Thymus (tissue), 11 donors: Measurements from ENCODE around the gene SYN1. TPM values are rescaled to one million over a fixed set of nuclear protein-coding genes. Genes with fewer than 3 reads are reported as not detected.

Source experiments
- DNase-seq, 9 donors: peaks; one replicate each; pipeline ENCODE4 v3.0.0-alpha.2; 2013; ENCODE audit warnings: low spot score in 9 of 9, low read depth in 6 of 9, missing footprints in 1 of 9
- H3K27ac ChIP-seq, 2 donors: one replicate each; pipeline ENCODE4 v1.5.1; 2013; ENCODE audit warnings: control low read depth in 1 of 2, low read depth in 1 of 2, low read length in 1 of 2, mild to moderate bottlenecking in 1 of 2, moderate library complexity in 1 of 2
- H3K27me3 ChIP-seq, 2 donors: one replicate each; pipeline ENCODE4 v1.5.1; 2013; ENCODE audit warnings: low read length in 1 of 2; ENCODE audit not compliant: control insufficient read depth in 2 of 2, insufficient read depth in 1 of 2
- H3K36me3 ChIP-seq, 2 donors: one replicate each; pipeline ENCODE4 v1.5.1; 2013; ENCODE audit warnings: low read length in 1 of 2, mild to moderate bottlenecking in 1 of 2, moderate library complexity in 1 of 2; ENCODE audit not compliant: control insufficient read depth in 2 of 2, insufficient read depth in 2 of 2
- H3K4me1 ChIP-seq, 2 donors: one replicate each; pipeline ENCODE4 v1.5.1; 2013; ENCODE audit warnings: low read length in 2 of 2; ENCODE audit not compliant: control insufficient read depth in 2 of 2, insufficient read depth in 2 of 2
- H3K4me3 ChIP-seq, 2 donors: one replicate each; pipeline ENCODE4 v1.5.1; 2013; ENCODE audit warnings: low read length in 2 of 2, control low read depth in 1 of 2, mild to moderate bottlenecking in 1 of 2
- H3K9me3 ChIP-seq, 2 donors: one replicate each; pipeline ENCODE4 v1.5.1; 2013; ENCODE audit warnings: low read length in 1 of 2, mild to moderate bottlenecking in 1 of 2; ENCODE audit not compliant: control insufficient read depth in 2 of 2, insufficient read depth in 1 of 2
- WGBS: extraction: QIAGEN DNeasy Blood & Tissue Kit; methylation state at CpG from one replicate; pipeline ENCODE4 v1.1.7; 2013; 5-methylcytosine and 5-hydroxymethylcytosine counted together
- polyA plus RNA-seq: library from polyadenylated mRNA; stranded (reverse); fragments of 200-250 nt; gene quantifications from one replicate; pipeline ENCODE4 v1.2.3, GENCODE V29; 2013
- total RNA-seq: library from RNA; stranded (reverse); fragments of 120-200 nt; gene quantifications from one replicate; pipeline ENCODE4 v1.2.4, GENCODE V29; 2013
- donor health status: healthy.

Gene SYN1
- total and polyA plus RNA-seq, 2 donors: 0.52 to 4.0 TPM

- DNase-seq: no peak
- no peaks in the 10 kb centered on the region for H3K36me3 ChIP-seq
- H3K27ac ChIP-seq: peak overlapping the region in 1 of 2 donors; percentile 60
- no peaks in the 10 kb centered on the region for H3K27me3 ChIP-seq
- no peaks in the 10 kb centered on the region for H3K4me1 ChIP-seq
- no peak overlapping the region for H3K4me3 ChIP-seq
- 85% methylated on average over 1 of the region's 1 CpG for WGBS
- H3K9me3 ChIP-seq: no peaks in the 10 kb centered on the region
Observed at GRCh38 chrX:47595716-47596251, 23.9 kb downstream of the SYN1 start.

DNA sequence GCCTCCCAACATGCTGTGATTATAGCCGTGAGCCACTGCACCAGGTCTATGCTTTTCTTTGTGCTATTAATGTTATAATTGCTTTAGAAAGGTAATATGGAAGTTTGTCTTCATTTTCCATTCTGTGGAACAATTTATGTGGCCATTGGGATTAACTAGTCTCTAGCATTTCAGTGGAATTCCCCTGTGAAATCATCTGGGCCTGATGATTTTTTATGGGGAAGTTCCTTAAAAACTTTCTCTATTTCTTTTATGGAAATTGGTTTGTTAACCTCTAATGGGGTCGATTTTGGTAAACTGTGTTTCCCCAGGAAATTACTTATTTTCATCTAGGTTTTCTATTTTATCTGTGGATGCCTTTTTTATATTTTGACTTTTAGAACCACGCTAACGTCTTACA is 26.1 kb downstream of the SYN1 start:
- Histone ChIP-seq H3K4me3 (no peak overlapping the region), H3K27ac (no peak overlapping the region), H3K4me1 (no peaks in the 10 kb centered on the region), H3K27me3 (no peaks in the 10 kb centered on the region), H3K9me3 (no peaks in the 10 kb centered on the region), H3K36me3 (no peaks in the 10 kb centered on the region)
- no peak for DNase-seq
- WGBS: 95% methylated on average over 4 of the region's 4 CpGs

DNA sequence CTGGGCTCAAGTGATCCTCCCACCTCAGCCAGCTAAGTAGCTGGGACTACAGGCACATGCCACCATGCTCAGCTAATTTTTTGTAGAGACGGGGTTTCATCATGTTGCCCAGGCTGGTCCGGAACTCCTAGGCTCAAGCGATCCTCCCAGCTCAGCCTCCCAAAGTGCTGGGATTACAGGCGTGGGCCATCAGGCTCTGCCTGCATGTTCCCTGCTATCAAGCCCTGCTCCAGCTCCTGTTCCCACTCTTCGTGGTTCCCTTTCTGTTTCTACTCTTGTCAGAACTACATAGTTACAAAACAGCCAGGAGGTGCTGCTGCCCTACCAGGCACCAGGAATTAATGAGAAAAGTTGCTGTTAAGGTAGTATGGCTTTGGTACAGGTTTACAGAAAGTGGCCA is 28.7 kb downstream of the SYN1 start:
- DNase-seq: no peak
- WGBS: 94% methylated on average over 5 of the region's 5 CpGs
- Histone ChIP-seq H3K27me3 (no peaks in the 10 kb centered on the region), H3K4me1 (no peaks in the 10 kb centered on the region), H3K9me3 (no peaks in the 10 kb centered on the region), H3K36me3 (no peaks in the 10 kb centered on the region), H3K4me3 (no peak overlapping the region), H3K27ac (no peak overlapping the region)

DNA sequence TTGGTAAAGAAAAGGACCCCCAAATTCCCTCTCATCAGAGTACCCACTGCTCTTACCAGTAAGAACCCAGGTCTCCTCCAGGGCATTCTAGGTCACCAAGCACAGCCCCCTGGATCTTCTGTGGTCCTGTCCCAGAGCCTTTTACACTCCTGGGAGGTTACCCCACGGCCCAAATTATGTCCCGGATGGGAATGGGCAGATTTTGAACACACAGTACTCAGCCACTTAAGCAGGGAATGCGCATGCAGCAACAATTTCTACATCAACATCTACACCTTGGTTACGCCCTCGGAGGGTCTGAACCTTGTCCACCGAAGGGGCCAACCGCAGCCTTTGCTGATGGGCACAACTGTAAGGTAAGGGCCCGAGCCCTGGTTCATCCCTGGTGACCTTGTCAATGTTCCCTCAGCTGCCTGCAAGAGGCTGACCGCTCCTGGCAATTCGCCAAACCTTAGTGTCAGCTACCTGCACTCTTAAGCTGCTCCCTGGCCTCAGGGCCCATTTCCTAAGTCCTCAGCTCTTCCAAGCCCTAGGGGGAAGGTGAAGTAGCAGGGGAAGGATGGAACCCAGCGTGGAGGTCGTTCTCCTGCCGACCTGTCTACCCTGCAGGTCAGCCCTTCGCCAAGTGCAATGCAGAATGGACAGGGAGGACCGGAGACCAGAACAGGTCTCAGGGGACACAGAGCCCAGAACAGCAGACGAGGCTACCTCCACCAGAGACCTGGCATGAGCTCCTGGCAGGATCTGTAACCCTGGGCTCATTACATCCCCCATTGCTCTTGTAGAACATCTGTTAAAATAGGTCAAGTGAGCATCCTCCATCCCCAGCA is 31.5 kb downstream of the SYN1 start:
- Histone ChIP-seq H3K36me3 (no peaks in the 10 kb centered on the region), H3K4me1 (no peaks in the 10 kb centered on the region), H3K27ac (no peak overlapping the region), H3K9me3 (no peaks in the 10 kb centered on the region), H3K4me3 (no peak overlapping the region), H3K27me3 (no peaks in the 10 kb centered on the region)
- no peak for DNase-seq
- 90% methylated on average over 16 of the region's 16 CpGs for WGBS

- 60% methylated on average over 4 of the region's 4 CpGs for WGBS
- no peaks in the 10 kb centered on the region for H3K9me3 ChIP-seq
- H3K36me3 ChIP-seq: no peaks in the 10 kb centered on the region
- no peak overlapping the region for H3K27ac ChIP-seq
- no peaks in the 10 kb centered on the region for H3K27me3 ChIP-seq
- no peak overlapping the region for H3K4me3 ChIP-seq
- peaks cover 0 to 1% of the 10 kb centered on the region in 2 donors for H3K4me1 ChIP-seq
- DNase-seq: no peak
Observed at GRCh38 chrX:47587091-47587891, 32.4 kb downstream of the SYN1 start.

- DNase-seq: no peak
- no peaks in the 10 kb centered on the region for H3K27me3 ChIP-seq
- H3K9me3 ChIP-seq: no peaks in the 10 kb centered on the region
- H3K36me3 ChIP-seq: no peaks in the 10 kb centered on the region
- no peak overlapping the region for H3K27ac ChIP-seq
- H3K4me3 ChIP-seq: no peak overlapping the region
- 94% methylated on average over 11 of the region's 11 CpGs for WGBS
- H3K4me1 ChIP-seq: peaks cover 3 to 11% of the 10 kb centered on the region in 2 donors
Observed at GRCh38 chrX:47586043-47586787, 33.4 kb downstream of the SYN1 start.

DNA sequence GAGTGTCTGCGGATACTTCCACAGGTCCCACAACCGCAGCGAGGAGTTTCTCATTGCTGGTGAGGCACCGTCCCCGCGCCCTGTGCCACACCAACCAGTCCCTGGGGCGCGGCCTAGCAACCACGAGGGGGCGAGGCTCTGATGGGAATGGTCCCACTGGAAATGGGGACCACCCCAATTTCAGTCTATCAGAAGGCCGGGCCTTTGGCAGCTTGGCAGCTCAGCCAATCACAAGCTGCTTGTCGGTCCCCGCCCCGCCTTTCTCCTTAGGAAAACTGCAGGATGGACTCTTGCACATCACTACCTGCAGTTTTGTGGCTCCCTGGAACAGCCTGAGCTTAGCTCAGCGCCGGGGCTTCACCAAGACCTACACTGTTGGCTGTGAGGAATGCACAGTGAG is 34.4 kb downstream of the SYN1 start:
- Histone ChIP-seq H3K36me3 (no peaks in the 10 kb centered on the region), H3K9me3 (no peaks in the 10 kb centered on the region), H3K4me1 (peaks cover 3 to 11% of the 10 kb centered on the region in 2 donors), H3K4me3 (no peak overlapping the region), H3K27ac (no peak overlapping the region), H3K27me3 (no peaks in the 10 kb centered on the region)
- 96% methylated on average over 16 of the region's 16 CpGs for WGBS
- no peak for DNase-seq

- Histone ChIP-seq H3K4me3 (no peak overlapping the region), H3K27ac (no peak overlapping the region), H3K9me3 (no peaks in the 10 kb centered on the region), H3K4me1 (peaks cover 3 to 11% of the 10 kb centered on the region in 2 donors), H3K36me3 (no peaks in the 10 kb centered on the region), H3K27me3 (no peaks in the 10 kb centered on the region)
- 99% methylated on average over 6 of the region's 6 CpGs for WGBS
- DNase-seq: no peak
Observed at GRCh38 chrX:47584714-47585113, 34.9 kb downstream of the SYN1 start.
